HG03565 (cell line): ENCODE results near the gene IGSF9B.

Source experiments
- ATAC-seq: cut with Tn5 transposase; IDR thresholded peaks from one replicate; pipeline ENCODE4 v1.9.1; 2021; ENCODE audit warnings: mild to moderate bottlenecking, moderate library complexity; ENCODE audit not compliant: unreplicated experiment

The IGSF9B gene

GRCh38 chr11:133984828-133985227 is 28.1 kb upstream of the IGSF9B start:
- no peak for ATAC-seq

GRCh38 chr11:133983660-133984316 is 27.0 kb upstream of the IGSF9B start:
- ATAC-seq = no peak

GRCh38 chr11:133982876-133983275 is 26.1 kb upstream of the IGSF9B start:
- no peak for ATAC-seq

GRCh38 chr11:133982151-133982550 is 25.4 kb upstream of the IGSF9B start:
- no peak for ATAC-seq

- ATAC-seq = no peak
These were observed 24.4 kb upstream of the IGSF9B start for GRCh38 chr11:133981156-133981555.

- ATAC-seq = no peak
These were observed 23.9 kb upstream of the IGSF9B start for GRCh38 chr11:133980665-133981064.

GRCh38 chr11:133978794-133979193 is 22.0 kb upstream of the IGSF9B start:
- ATAC-seq = no peak

- ATAC-seq = peak; percentile 98
These were observed 20.4 kb upstream of the IGSF9B start for GRCh38 chr11:133977067-133977677.

- ATAC-seq = no peak
These were observed 18.7 kb upstream of the IGSF9B start for GRCh38 chr11:133975488-133975849.

- ATAC-seq = no peak
These were observed 18.2 kb upstream of the IGSF9B start for GRCh38 chr11:133974836-133975487.

- no peak for ATAC-seq
These were observed 15.1 kb upstream of the IGSF9B start for GRCh38 chr11:133971881-133972280.

- ATAC-seq = no peak
These were observed 12.3 kb upstream of the IGSF9B start for GRCh38 chr11:133969112-133969511.

- no peak for ATAC-seq
These were observed 11.5 kb upstream of the IGSF9B start for GRCh38 chr11:133968300-133968699.

GRCh38 chr11:133967599-133968238 is 11.0 kb upstream of the IGSF9B start:
- no peak for ATAC-seq

GRCh38 chr11:133966921-133967598 is 10.3 kb upstream of the IGSF9B start:
- ATAC-seq = no peak

GRCh38 chr11:133966172-133966651 is 9.4 kb upstream of the IGSF9B start:
- no peak for ATAC-seq

- ATAC-seq = no peak
These were observed 8.3 kb upstream of the IGSF9B start for GRCh38 chr11:133965031-133965601.

GRCh38 chr11:133964356-133964755 is 7.6 kb upstream of the IGSF9B start:
- ATAC-seq = no peak

- no peak for ATAC-seq
These were observed 5.1 kb upstream of the IGSF9B start for GRCh38 chr11:133961890-133962289.

GRCh38 chr11:133957900-133958299 is 1.1 kb upstream of the IGSF9B start:
- no peak for ATAC-seq

- ATAC-seq = no peak
These were observed 785 bp downstream of the IGSF9B start for GRCh38 chr11:133955945-133956421.
